ENCODE data around the gene WRAP73. TPM values are rescaled to one million over a fixed set of nuclear protein-coding genes. Genes with fewer than 3 reads are reported as not detected.

WRAP73 gene
- total RNA-seq, 1 experiment from 2014 or later: 51.4 TPM

GRCh38 chr1:3688356-3689137 lies 38.6 kb upstream of the WRAP73 start:
- intact Hi-C loops (cut with micrococcal nuclease): no loop called here
- ATAC-seq (no peak), DNase-seq (ENCODE audit: low read depth, low spot score) (no peak)
- ChIA-PET POLR2A (no interaction called here), CTCF (no interaction called here), RAD21 (ENCODE audit: low non-redundant PET in 1 of 2, low total read pairs in 2 of 2, uncharacterized antibody in 2 of 2, unreplicated experiment in 2 of 2) (no interaction called here)
- Histone ChIP-seq H3K4me2 (ENCODE audit: low read length) (no peak overlapping the region), H3K9me3 (ENCODE audit: control insufficient read depth in 1 of 2, insufficient read depth in 1 of 2, low read depth in 1 of 2, low read length in 2 of 2) (no peaks in the 10 kb centered on the region), H3K27me3 (ENCODE audit: insufficient read depth, low read length) (no peaks in the 10 kb centered on the region), H2AFZ (ENCODE audit: low read depth, low read length, poor library complexity, severe bottlenecking) (no peak overlapping the region), H4K20me1 (ENCODE audit: insufficient read depth) (no peaks in the 10 kb centered on the region), H3K4me3 (replicated peaks in 1 of 2; ENCODE audit: low read depth in 1 of 2, low read length in 2 of 2) (no peak overlapping the region), H3K9ac (ENCODE audit: low read length) (no peak overlapping the region), H3K9me2 (ENCODE audit: insufficient read depth) (no peaks in the 10 kb centered on the region), H3K36me3 (ENCODE audit: control insufficient read depth in 1 of 2, insufficient read depth in 2 of 2, low read length in 2 of 2) (no peaks in the 10 kb centered on the region), H3K4me1 (ENCODE audit: control insufficient read depth in 1 of 2, insufficient read depth in 2 of 2, low read length in 2 of 2) (no peaks in the 10 kb centered on the region), H3K79me2 (ENCODE audit: insufficient read depth, low read length) (no peaks in the 10 kb centered on the region), H3K27ac (ENCODE audit: low read depth, low read length) (no peak overlapping the region)
- BruUV-seq (replicated peaks): no TSS peak
- TF ChIP-seq JUND (IDR thresholded peaks at IDR 0.05) (no peak), CTCF (IDR thresholded peaks at IDR 0.05 in 2 of 3, conservative IDR thresholded peaks at IDR 0.05 in 1 of 3; ENCODE audit: borderline replicate concordance in 1 of 3, insufficient read depth in 1 of 3, low read depth in 2 of 3, low read length in 2 of 3) (no peak), ATF3 (IDR thresholded peaks at IDR 0.05) (no peak), ELF1 (IDR thresholded peaks at IDR 0.05; ENCODE audit: borderline replicate concordance, low read depth) (no peak), RAD21 (IDR thresholded peaks at IDR 0.05; ENCODE audit: low read depth) (no peak), SP1 (IDR thresholded peaks at IDR 0.05; ENCODE audit: low read depth) (no peak), FOSL1 (IDR thresholded peaks at IDR 0.05; ENCODE audit: low read depth) (no peak), TCF7L2 (IDR thresholded peaks at IDR 0.05; ENCODE audit: borderline replicate concordance, extremely low read depth, insufficient read depth, insufficient read length) (no peak), EZH2 (IDR thresholded peaks at IDR 0.05) (no peak)
